IPS DF 19.7 (cell line): ENCODE measurements around the gene AGBL3.
"Not testable (repeated sequence)": the region's sequence is repeated elsewhere in the genome, so short reads cannot be mapped to it uniquely, and the experiment has no call there.

Experiments
- DNase-seq: peaks from one replicate; pipeline ENCODE4 v3.0.0-alpha.2; 2013; ENCODE audit warnings: low read depth, low spot score

The AGBL3 gene

DNA sequence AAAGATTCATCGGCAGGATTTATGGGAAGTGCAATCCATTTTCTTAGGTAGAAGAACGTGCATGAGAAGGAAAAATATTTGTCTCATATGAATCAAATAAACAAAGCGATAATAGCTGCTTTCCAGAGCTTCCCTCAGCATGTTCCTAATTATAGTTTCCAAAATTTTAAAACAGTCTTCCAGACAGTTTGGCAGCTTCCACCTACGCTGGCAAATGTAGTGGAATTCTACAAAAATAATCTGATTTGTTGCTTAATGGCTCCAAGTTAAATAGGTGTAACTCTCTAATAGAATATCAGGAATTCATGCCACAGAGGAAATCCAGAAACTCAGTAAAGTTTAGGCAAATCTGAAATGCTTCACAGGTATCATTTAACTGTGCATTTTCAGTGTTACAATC is 23.3 kb upstream of the AGBL3 start:
- no peak for DNase-seq

DNA sequence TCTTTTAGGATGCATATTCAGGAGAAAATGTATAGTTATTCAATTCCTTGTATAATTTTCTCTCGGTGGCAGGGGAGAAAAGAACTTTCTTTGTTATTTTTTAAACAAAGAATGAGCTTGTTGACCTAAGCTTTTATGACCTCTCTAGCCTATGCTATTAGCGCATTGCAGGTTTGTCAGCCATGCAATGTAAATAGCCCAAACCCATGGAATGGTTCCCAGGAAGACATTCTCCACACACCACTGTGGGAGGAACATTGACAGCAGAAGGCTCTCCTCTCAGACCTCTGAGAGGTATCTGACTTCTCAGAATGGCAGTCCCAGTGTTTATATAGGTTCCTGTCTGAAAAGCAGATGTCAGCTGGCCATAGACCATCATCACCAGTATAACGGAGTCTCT is 19.6 kb upstream of the AGBL3 start:
- DNase-seq, result no peak

- DNase-seq, result no peak
Observed at GRCh38 chr7:134968110-134968509, 18.2 kb upstream of the AGBL3 start.

DNA sequence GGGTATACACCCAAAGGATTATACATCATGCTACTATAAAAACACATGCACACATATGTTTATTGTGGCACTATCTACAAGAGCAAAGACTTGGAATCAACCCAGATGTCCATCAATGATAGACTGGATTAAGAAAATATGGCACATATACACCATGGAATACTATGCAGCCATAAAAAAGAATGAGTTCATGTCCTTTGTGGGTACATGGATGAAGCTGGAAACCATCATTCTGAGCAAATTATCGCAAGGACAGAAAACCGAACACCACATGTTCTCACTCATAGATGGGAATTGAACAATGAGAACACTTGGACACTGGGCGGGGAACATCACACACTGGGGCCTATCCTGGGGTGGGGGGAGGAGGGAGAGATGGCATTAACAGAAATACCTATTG is 4.7 kb upstream of the AGBL3 start:
- DNase-seq, result not testable (repeated sequence)

GRCh38 chr7:134985894-134986362 is 380 bp upstream of the AGBL3 start:
- no peak for DNase-seq

DNA sequence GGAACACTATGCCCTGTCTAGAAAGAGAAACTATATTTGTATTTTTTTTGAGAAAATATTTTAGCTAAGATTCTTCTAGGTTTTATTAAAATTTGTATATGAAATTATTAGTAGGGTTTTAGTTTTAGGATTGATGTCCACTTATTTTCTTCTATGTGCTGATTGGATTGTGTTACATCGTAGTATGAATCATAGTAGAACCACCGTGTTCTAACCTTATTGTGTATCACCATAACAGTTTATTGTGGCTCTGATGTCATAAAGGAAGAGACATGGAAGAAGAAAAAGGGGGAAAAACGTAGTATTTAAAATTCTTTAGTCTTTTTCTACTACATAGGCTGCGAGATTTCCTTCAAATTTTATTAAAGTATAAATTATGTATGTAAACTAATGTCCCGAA is 1.9 kb downstream of the AGBL3 start:
- DNase-seq, result no peak

- no peak for DNase-seq
Observed at GRCh38 chr7:134991469-134992339, 5.4 kb downstream of the AGBL3 start.

DNA sequence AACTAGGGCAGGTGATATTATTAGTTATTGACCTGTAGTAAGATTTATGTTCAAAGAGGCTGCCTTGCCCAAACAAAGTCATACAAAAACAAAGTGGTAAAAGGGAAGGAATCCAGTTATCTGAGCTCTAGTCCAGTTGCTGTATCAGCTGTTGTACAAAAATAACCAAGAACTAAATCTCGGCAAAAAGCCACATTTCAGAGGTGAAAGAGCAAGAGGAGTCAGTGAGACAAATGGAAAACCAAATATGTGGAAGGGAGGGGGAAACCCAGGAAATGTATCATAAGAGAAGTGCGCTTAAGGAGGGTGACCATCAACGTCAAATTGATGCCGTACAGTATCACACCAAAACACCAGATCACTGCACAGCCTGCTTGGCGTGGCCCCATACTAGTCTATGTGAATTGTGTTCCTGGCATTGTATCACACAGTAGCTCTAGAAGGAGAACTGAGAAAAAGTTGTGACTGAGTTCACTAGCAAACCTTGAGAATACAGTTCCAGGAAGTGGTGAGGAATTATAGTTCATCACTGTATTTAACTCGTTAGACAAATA is 6.4 kb downstream of the AGBL3 start:
- no peak for DNase-seq

DNA sequence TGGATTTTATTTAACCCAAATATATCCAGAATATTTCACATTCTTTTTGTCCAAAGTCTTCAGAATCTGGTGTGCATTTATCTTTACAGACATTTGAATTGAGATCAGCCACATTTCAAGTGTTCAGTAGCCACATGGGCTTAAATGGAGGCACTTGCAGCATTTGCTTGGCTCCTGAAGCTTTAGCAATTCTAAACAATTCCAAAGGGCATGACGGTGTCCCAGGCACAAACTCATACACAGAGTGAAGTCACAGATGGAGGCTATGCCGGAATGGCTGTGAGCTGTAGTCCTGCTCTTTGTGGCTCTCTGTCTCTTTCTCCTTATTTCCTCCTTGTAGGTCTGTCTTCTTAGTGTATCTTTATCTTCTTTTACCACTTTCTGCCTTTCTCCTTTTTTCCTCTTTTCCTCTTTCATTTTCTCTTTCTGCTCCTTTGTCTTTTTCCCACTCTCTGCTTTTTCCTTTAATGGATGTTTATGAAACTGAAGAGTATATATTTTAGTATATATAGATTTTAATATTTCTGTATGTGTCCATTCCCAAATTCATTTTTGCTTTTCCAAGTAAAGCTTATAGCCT is 7.7 kb downstream of the AGBL3 start:
- DNase-seq, result no peak

- DNase-seq, result no peak
Observed at GRCh38 chr7:134995239-134996096, 9.2 kb downstream of the AGBL3 start.

GRCh38 chr7:134996097-134996550 is 9.8 kb downstream of the AGBL3 start:
- DNase-seq, result no peak

DNA sequence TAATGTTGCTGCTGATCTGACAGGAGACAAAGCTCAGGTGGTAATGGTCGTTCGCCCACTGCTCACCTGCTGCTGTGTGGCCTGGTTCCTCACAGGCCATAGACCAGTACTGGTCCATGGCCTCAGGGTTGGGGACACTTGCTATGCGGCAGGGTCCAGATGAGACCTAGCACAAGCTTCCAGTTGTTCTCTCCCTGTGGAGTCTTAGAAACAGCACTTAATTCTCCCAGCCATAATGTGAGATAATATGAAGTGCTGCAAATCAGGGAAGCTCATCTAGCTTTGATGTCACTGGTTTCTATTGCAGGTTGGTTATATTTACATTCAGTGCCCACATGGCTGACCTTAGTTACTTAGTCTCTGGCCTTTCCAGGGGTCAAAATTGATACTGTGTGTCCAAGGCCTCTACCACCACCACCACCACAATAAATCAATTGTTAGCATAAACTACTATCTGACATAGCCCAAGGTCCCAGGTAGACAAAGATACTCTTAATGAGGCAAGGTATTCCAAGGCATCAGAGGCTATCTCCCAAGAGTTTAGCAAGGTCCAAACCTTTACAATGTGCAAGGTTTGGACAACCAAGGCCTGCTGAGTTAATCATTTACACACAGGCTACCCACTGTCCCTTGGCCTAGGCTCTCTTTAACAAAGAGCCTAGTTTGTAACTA is 11.0 kb downstream of the AGBL3 start:
- no peak for DNase-seq

GRCh38 chr7:134999136-134999535 is 12.8 kb downstream of the AGBL3 start:
- no peak for DNase-seq

- DNase-seq, result no peak
Observed at GRCh38 chr7:135001390-135002165, 15.3 kb downstream of the AGBL3 start.

DNA sequence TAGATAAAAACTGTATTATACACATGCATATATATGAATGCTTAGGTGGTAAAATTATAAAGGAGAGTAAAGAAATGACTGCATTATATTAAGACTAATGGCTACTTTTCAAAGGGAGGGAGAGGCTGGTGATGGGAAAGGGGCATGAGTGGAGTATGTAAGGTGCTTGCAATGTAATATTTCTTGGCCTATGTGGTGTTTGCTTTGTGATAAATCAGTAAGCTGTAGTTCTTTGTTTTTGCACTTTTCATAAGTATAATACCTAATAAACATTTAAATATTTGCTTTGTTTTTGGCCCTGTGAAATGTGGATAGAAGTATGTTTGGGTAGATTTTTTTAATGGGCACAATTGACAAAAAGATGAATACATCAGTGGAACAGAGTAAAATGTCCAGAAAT is 25.9 kb downstream of the AGBL3 start:
- no peak for DNase-seq

- no peak for DNase-seq
Observed at GRCh38 chr7:135023622-135024021, 37.3 kb downstream of the AGBL3 start.

GRCh38 chr7:135035252-135035651 is 48.9 kb downstream of the AGBL3 start:
- DNase-seq, result no peak

DNA sequence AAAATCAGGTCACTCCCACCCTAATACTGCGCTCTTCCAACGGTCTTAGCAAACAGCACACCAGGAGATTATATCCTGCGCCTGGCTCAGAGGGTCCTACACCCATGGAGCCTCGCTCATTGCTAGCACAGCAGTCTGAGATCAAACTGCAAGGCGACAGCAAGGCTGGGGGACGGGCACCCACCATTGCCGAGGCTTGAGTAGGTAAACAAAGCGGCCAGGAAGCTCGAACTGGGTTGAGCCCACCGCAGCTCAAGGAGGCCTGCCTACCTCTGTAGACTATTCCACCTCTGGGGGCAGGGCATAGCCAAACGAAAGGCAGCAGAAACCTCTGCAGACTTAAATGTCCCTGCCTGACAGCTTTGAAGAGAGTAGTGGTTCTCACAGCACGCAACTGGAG is 80.7 kb downstream of the AGBL3 start:
- DNase-seq, result not testable (repeated sequence)

- no peak for DNase-seq
Observed at GRCh38 chr7:135074096-135074495, 87.8 kb downstream of the AGBL3 start.

- DNase-seq, result no peak
Observed at GRCh38 chr7:135074531-135074930, 88.2 kb downstream of the AGBL3 start.
